GM18951 (cell line): ENCODE measurements around the gene AK9.
"Not testable (repeated sequence)": the region's sequence is repeated elsewhere in the genome, so short reads cannot be mapped to it uniquely, and the experiment has no call there.

Source experiments
- POLR2A ChIP-seq: IDR thresholded peaks from 4 replicates; pipeline ENCODE4 v1.6.1; 2011; ENCODE audit warnings: mild to moderate bottlenecking; ENCODE audit not compliant: insufficient read length, insufficient read depth; ENCODE audit errors: extremely low read depth
- in situ Hi-C: fragments of 300-500 bp; cut with MboI; formaldehyde crosslinking; loops from one replicate; pipeline ENCODE4 v1.12.0; 2022; ENCODE audit warnings: low sequenced_read_pairs, mixed read lengths, inconsistent platforms; ENCODE audit not compliant: unreplicated experiment

AK9 gene

DNA sequence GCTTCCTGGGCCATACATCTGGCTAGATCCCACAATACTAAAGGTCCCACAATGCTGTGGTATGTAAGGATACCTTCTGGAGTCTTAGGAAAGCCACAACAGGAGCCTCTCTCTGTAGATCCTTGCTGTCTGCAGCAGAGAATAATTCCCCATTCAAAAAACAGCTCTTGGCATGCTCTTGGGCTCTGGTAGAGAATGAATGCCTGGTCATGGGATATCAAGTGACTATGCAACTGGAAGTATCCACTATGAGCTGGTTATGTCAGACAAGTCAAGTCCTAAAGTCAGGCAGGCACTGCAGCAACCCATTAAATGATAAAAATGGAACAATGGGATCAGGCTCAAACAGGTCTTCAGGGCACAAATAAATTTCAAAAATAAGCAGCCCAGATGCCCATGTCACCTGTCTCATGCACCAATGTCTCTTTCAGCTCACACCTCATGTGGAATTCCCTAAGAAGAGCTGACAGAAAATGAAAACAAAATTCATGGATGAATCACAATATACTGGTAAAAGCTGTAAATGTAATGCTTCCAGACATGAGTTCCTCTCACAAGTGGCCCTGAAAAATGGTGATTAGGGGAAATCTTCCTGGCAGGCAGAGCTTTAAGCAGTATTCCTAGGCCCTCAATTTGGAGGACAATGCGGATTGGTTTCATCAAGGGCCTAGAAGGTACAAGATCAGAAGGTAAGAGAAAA lies 4.3 kb downstream of the AK9 start:
- in situ Hi-C loops = no loop called here

GRCh38 chr6:109678661-109679505 lies 12.1 kb downstream of the AK9 start:
- in situ Hi-C loops = not testable (repeated sequence)

More for the DNA sequence above, 4.3 kb downstream of the AK9 start:
- no peak for TF ChIP-seq POLR2A

GRCh38 chr6:109678240-109678639 lies 12.8 kb downstream of the AK9 start:
- TF ChIP-seq POLR2A = no peak
- in situ Hi-C loops = no loop called here

- in situ Hi-C loops = no loop called here
- no peak for TF ChIP-seq POLR2A
Observed at GRCh38 chr6:109676724-109677123, 14.3 kb downstream of the AK9 start.

GRCh38 chr6:109672839-109673238 lies 18.2 kb downstream of the AK9 start:
- in situ Hi-C loops = no loop called here
- no peak for TF ChIP-seq POLR2A

DNA sequence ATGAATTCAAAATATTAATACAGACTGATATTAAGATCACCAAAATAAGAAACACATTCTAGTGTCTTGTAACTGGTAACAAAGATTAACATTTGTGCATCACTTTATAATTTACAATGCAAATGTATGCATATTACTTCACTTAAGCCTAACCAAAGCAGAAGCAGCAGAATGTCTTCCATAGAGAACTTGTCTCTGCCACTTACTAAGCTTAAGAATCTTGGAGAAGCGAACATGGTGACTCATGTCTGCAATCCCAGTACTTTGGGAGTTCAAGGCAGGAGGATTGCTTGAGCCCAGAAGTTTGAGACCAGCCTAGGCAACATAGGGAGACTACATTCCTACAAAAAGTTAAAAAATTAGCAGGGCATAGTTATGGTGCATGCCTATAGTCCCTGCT lies 18.8 kb downstream of the AK9 start:
- no peak for TF ChIP-seq POLR2A
- in situ Hi-C loops = no loop called here

GRCh38 chr6:109671733-109672132 lies 19.3 kb downstream of the AK9 start:
- TF ChIP-seq POLR2A = no peak
- in situ Hi-C loops = no loop called here

- TF ChIP-seq POLR2A = no peak
- in situ Hi-C loops = no loop called here
Observed at GRCh38 chr6:109669811-109670210, 21.2 kb downstream of the AK9 start.

DNA sequence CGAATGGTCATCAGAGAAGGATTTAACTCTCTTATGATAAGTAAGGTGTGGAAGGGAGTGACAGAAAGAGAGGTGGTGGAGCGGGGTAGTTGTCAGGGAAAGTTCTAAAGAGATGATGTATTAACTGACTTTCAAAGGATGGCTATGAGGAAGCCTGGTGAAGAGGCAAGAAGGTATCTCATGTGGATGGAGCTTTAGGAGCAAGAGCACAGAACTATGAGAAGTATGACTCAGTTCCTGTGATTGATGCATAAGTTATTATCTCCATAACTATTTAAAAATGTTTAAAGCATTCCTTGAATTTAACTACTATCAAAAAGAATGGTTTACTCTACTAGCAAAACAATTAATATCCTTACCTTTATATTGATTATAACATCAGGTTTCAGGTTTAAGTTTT lies 28.8 kb downstream of the AK9 start:
- TF ChIP-seq POLR2A = no peak
- in situ Hi-C loops = no loop called here

DNA sequence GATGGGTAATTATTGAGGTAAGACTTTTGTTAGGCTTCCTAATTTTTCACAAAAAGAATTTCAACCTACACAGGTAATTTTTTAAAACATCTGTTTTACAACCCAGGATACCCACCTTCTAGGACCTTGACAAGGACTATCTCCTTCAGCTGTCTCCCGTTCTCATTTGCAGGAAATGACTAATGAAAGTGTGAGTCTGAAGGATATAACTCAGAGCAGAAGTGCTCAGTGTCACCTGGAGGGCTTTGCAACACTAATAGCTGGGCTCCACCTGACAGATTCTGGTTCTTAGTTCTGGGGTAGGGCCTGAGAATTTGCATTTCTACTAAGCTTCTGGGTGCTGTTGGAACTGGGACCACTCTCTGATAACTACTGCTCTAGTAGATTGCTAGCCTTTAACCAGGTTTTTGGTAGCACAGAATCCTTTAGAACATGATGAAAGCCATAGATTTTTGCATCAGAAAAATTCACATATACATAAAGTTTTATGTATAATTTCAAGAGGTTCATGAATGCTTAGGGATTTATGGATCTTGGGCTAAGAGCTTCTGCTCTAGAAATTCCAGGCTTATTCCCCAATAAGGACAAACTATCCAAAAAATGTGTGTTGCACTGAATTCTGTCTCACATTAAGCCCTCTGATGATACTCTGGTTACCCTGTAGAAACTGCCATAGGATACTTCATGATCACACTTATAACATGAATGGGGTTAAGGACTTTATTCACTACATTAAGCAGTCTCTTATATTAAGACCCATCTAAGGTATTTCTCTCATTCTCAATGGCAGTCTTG lies 30.3 kb downstream of the AK9 start:
- no peak for TF ChIP-seq POLR2A
- in situ Hi-C loops = no loop called here

DNA sequence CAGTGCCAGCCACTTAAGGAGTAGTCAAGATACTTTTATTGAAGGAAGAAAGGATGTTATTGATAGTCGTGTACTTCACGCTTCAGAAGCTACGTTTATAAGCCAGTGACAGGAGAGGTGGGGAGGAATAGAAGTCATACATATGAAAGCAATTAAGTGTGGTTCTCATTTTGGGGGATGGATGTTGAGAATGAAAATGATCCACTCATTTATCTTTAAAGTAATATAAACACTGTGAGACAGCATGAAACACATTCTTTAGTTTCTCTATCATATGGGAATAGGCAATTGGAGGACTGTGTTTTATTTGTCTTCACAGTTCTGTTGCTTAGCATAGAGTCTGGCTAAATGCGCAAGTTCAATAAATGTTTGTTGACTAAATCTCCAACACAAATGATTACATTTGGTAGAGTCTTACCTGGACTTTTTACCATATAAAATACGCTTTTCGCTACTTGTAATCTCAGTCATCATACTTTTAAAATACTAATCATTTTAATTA lies 35.2 kb downstream of the AK9 start:
- in situ Hi-C loops = no loop called here
- TF ChIP-seq POLR2A = no peak

DNA sequence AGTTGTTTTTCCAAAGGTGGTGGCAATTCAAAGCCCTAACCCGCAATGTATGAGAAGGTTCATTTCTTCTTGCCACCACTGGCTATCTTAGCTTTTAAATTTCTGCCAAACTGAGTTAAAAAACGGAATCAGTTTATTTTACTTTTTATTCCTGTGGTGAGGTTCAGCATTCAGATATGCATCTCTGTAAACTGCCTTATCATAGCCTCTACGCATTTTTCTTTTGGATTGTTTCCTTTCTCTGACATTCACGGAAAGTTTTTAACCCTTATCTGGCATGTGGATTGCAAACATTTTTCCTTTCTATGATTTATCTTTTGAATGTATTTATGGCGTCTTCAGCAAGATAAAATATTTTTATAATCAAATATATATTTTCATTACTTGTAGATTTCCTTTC lies 37.7 kb downstream of the AK9 start:
- in situ Hi-C loops = no loop called here
- TF ChIP-seq POLR2A = no peak

- in situ Hi-C loops = no loop called here
Observed at GRCh38 chr6:109644131-109644530, 46.9 kb downstream of the AK9 start.

More at GRCh38 chr6:109644131-109644530, 46.9 kb downstream of the AK9 start:
- TF ChIP-seq POLR2A = no peak
